Stimulated activated naive B cell treated with anti-CD40 and anti-IgM and Interleukin-4, amounts not matched to agents 10 μg/mL and 1 μg/mL and 100 μg/mL, for 72 hours (primary cell): ENCODE measurements around the gene LRRC8A.
A peak's percentile ranks its signal among the peaks of the same experiment; 100 is the strongest.

Source experiments
- ATAC-seq, 2 donors: fragments of 150-1000 bp; cut with Tn5 transposase; replicated peaks; 2 replicates each; pipeline ENCODE4 v1.10.0; 2021; ENCODE audit warnings: moderate library complexity in 1 of 2
- DNase-seq: peaks from one replicate; pipeline ENCODE4 v3.0.0; 2021
- H3K27ac Mint-ChIP-seq: one replicate; pipeline ENCODE4 v1.8.0; 2022; ENCODE audit warnings: mild to moderate bottlenecking, mixed read lengths
- H3K27me3 Mint-ChIP-seq, 2 donors: one replicate each; pipeline ENCODE4 v1.8.0; 2022; ENCODE audit warnings: mixed read lengths in 2 of 2
- H3K36me3 Mint-ChIP-seq, 2 donors: one replicate each; pipeline ENCODE4 v1.8.0; 2022; ENCODE audit warnings: mixed read lengths in 2 of 2, mild to moderate bottlenecking in 1 of 2
- H3K4me1 Mint-ChIP-seq, 2 donors: one replicate each; pipeline ENCODE4 v1.8.0; 2022; ENCODE audit warnings: mixed read lengths in 2 of 2, mild to moderate bottlenecking in 1 of 2
- H3K4me3 Mint-ChIP-seq, 2 donors: one replicate each; pipeline ENCODE4 v1.8.0; 2022; ENCODE audit warnings: mild to moderate bottlenecking in 2 of 2, mixed read lengths in 2 of 2, moderate library complexity in 1 of 2
- H3K9me3 Mint-ChIP-seq, 2 donors: one replicate each; pipeline ENCODE4 v1.8.0; 2022; ENCODE audit warnings: mixed read lengths in 2 of 2, mild to moderate bottlenecking in 1 of 2

Gene LRRC8A

GRCh38 chr9:128916204-128916603 is 34.3 kb downstream of the LRRC8A start:
- Mint-ChIP-seq H3K36me3 (peaks cover 20 to 36% of the 10 kb centered on the region in 2 donors), H3K27me3 (no peaks in the 10 kb centered on the region), H3K4me1 (peaks cover 7 to 16% of the 10 kb centered on the region in 2 donors), H3K9me3 (no peaks in the 10 kb centered on the region), H3K27ac (no peak overlapping the region), H3K4me3 (no peak overlapping the region)
- DNase-seq (no peak), ATAC-seq (no peak)

- ATAC-seq (no peak), DNase-seq (no peak)
- Mint-ChIP-seq H3K4me3 (no peak overlapping the region), H3K4me1 (peaks cover 7 to 16% of the 10 kb centered on the region in 2 donors), H3K27me3 (no peaks in the 10 kb centered on the region), H3K27ac (peak overlapping the region; percentile 71), H3K9me3 (no peaks in the 10 kb centered on the region), H3K36me3 (peaks cover 20 to 36% of the 10 kb centered on the region in 2 donors)
Measured at GRCh38 chr9:128916745-128917144, 34.8 kb downstream of the LRRC8A start.

- Mint-ChIP-seq H3K9me3 (no peaks in the 10 kb centered on the region), H3K27me3 (no peaks in the 10 kb centered on the region), H3K4me3 (no peak overlapping the region), H3K27ac (peak overlapping the region; percentile 71), H3K36me3 (peaks cover 19 to 36% of the 10 kb centered on the region in 2 donors), H3K4me1 (peaks cover 7 to 11% of the 10 kb centered on the region in 2 donors)
- DNase-seq (no peak), ATAC-seq (no peak)
Measured at GRCh38 chr9:128917151-128917849, 35.4 kb downstream of the LRRC8A start.

- DNase-seq, result no peak
- peak overlapping the region; percentile 9 for H3K27ac Mint-ChIP-seq
- no peaks in the 10 kb centered on the region for H3K9me3 Mint-ChIP-seq
- peaks cover 13 to 27% of the 10 kb centered on the region in 2 donors for H3K36me3 Mint-ChIP-seq
- H3K4me3 Mint-ChIP-seq, result no peak overlapping the region
- no peaks in the 10 kb centered on the region for H3K27me3 Mint-ChIP-seq
- no peak for ATAC-seq
- peaks cover 0 to 10% of the 10 kb centered on the region in 2 donors for H3K4me1 Mint-ChIP-seq
Measured at GRCh38 chr9:128918921-128919320, 37.0 kb downstream of the LRRC8A start.

DNA sequence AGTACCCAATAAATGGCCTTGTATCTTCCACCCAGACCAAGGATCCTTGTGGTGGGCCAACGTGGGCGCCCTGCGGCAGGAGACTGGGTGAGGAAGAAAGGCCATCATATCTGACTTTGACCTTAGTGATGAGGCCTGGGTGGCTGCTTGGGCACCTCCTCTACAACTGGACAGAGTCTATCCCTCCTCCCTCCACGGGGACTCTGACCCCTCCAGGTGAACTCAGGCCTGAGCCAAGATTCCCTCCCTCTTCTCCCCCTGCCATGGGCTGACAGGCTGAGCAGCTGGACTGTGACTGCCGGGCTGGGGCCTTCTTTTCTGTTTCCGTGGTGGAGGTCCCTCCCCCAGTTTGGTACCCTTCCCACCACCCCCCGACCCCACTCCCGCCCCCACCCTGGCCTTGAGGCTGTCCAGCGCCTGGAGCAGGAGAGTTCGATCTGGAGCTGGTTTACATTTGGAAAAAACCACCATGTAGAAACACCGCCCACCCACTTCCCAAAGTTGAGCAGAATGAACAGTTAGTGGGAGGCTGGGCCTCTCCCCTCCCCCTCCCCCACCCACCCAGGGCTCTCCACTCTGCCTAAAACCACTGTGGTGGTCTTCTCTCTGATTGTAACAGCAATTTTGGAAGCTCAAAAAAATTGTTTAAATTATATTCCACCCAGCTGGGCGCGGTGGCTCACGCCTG is 37.6 kb downstream of the LRRC8A start:
- DNase-seq, result no peak
- peaks cover 13 to 27% of the 10 kb centered on the region in 2 donors for H3K36me3 Mint-ChIP-seq
- ATAC-seq, result no peak
- H3K27ac Mint-ChIP-seq, result peak overlapping the region; percentile 9
- peaks cover 0 to 10% of the 10 kb centered on the region in 2 donors for H3K4me1 Mint-ChIP-seq
- H3K4me3 Mint-ChIP-seq, result no peak overlapping the region
- no peaks in the 10 kb centered on the region for H3K27me3 Mint-ChIP-seq
- H3K9me3 Mint-ChIP-seq, result no peaks in the 10 kb centered on the region

DNA sequence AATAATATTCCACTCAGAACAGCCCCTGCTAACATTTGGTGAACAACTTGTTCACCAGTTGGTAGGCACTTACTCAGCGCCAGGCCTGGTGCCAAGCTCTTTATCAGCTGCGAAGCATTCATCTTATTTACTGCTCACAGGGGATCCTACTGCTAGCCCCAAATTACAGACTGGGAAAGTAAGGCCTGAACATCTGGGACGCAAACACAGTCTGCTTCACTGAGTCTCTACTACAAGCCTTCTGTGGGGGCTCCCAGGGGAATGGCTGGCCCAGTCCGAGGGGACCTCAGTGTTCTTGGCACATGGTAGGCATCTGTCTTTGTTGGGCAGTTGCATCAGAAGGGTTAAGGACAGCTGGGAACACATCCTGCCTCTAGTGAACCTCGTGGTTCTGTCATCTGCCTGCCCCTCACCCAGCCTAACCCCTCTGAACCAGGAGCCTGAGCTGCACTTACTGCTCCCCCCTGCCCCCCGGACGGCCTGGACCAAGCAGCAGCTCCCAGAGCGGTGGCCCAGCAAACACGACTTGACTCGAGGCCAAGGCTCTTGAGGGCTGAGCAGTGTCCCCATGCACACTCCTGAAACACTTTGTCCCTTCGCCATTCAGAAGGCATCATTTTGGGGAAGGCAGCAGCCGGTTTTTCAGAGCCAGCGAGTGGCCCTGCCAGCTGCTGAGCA is 38.6 kb downstream of the LRRC8A start, which contains the start of gene PHYHD1:
Gene PHYHD1 (plus strand): TSS at position 602 of the 678 bp plus-strand sequence. CDS start 1,342 bp downstream, outside the sequence.
- H3K4me1 Mint-ChIP-seq, result peaks cover 0 to 9% of the 10 kb centered on the region in 2 donors
- no peaks in the 10 kb centered on the region for H3K9me3 Mint-ChIP-seq
- H3K4me3 Mint-ChIP-seq, result peak within 1 kb of the TSS in 1 of 2 donors; percentile 19
- no peak for ATAC-seq
- no peaks in the 10 kb centered on the region for H3K27me3 Mint-ChIP-seq
- no peak for DNase-seq
- H3K27ac Mint-ChIP-seq, result no peak within 1 kb of the TSS
- peaks cover 13 to 26% of the 10 kb centered on the region in 2 donors for H3K36me3 Mint-ChIP-seq

DNA sequence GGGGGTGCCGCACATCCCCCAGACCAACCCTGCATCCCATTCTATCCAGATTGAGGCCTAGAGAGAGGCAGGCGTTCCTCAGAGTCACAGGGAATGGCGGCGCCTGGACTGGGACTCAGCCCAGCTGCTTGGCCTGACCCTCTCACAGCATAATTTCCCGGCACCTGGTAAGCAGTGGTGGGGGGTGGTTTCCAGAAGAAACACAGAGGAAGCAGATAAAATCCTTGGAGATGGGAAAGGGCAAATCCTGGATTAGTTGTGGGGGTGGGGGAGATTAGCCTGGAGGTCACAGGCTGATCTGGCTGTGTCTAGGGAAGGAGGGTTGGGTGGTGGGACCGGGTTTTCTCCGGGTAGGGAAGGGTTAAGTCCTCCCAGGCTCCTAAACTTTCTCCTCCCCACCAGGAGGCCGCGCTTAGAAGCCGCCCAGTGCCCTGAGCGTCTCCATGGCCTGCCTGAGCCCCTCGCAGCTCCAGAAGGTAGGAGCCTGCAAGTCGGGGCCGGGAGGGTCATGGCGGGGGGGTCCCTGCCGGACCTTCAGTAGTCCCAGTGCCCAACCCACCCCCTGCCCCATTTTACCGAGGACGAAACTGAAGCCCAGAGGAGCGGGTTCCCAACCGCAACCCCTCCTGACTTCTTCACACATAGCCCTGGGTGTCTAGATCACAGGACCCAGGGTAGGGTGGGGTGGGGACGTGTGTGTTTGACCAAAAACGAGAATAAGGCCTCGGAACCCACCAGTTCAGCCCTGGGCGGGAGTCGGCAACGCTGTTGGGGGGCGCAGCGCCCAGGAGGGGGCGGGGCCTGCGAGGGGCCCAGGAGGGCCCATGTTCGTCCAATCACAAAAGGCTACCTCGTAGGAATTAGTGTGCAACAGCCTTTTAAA is 40.2 kb downstream of the LRRC8A start:
- DNase-seq (no peak), ATAC-seq (peak; percentile 33 to 46)
- H3K36me3 Mint-ChIP-seq, result peaks cover 11 to 16% of the 10 kb centered on the region in 2 donors
- peaks cover 3 to 5% of the 10 kb centered on the region in 2 donors for H3K4me1 Mint-ChIP-seq
- H3K27ac Mint-ChIP-seq, result no peak overlapping the region
- H3K27me3 Mint-ChIP-seq, result no peaks in the 10 kb centered on the region
- H3K4me3 Mint-ChIP-seq, result peak overlapping the region in 1 of 2 donors; percentile 25
- no peaks in the 10 kb centered on the region for H3K9me3 Mint-ChIP-seq

DNA sequence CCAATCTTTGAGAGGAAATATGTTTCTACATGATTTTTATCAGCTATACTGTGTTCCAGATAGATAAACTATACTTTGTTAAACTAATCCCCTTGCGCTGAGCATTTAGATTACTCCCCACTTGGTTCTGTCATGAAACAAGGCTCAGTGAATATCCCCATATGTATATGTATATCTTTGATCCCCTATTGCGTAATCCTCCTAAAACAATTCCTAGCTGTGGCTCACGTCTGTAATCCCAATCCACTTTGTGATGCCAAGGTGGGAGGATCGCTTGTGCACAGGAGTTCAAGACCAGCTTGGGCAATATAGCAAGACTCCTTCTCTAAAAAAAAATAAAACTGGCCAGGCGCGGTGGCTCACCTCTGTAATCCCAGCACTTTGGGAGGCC is 41.6 kb downstream of the LRRC8A start:
- Mint-ChIP-seq H3K36me3 (peaks cover 0 to 5% of the 10 kb centered on the region in 2 donors), H3K4me3 (no peak overlapping the region), H3K9me3 (no peaks in the 10 kb centered on the region), H3K27ac (no peak overlapping the region), H3K4me1 (peaks cover 6 to 11% of the 10 kb centered on the region in 2 donors), H3K27me3 (no peaks in the 10 kb centered on the region)
- DNase-seq, result no peak
- ATAC-seq, result no peak

- Mint-ChIP-seq H3K4me3 (no peak overlapping the region), H3K4me1 (peaks cover 6% of the 10 kb centered on the region in 2 donors), H3K27me3 (no peaks in the 10 kb centered on the region), H3K9me3 (no peaks in the 10 kb centered on the region), H3K36me3 (no peaks in the 10 kb centered on the region), H3K27ac (peak overlapping the region; percentile 9)
- peak; percentile 80 to 85 for ATAC-seq
- peak; percentile 8 for DNase-seq
Measured at GRCh38 chr9:128927731-128928411, 45.9 kb downstream of the LRRC8A start.

GRCh38 chr9:128928624-128929023 is 46.7 kb downstream of the LRRC8A start:
- no peak overlapping the region for H3K27ac Mint-ChIP-seq
- H3K27me3 Mint-ChIP-seq, result no peaks in the 10 kb centered on the region
- no peaks in the 10 kb centered on the region for H3K9me3 Mint-ChIP-seq
- H3K4me3 Mint-ChIP-seq, result no peak overlapping the region
- H3K4me1 Mint-ChIP-seq, result peaks cover 6% of the 10 kb centered on the region in 2 donors
- no peak for DNase-seq
- H3K36me3 Mint-ChIP-seq, result no peaks in the 10 kb centered on the region
- no peak for ATAC-seq

DNA sequence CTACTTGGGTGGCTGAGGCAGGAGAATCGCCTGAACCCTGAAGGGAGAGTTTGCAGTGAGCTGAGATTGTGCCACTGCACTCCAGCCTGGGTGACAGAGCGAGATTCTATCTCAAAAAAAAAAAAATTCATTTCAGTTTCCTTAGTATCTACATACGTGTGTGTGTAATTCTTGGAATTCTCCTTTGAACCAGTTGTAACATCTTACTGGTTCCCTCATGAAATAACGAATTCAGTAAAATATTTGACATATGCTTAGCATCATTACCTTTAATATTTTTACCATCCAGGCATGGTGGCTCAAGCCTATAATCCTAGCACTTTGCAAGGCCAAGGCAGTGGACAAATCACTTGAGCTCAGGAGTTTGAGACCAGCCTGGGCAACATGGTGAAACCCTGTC is 47.6 kb downstream of the LRRC8A start:
- H3K4me3 Mint-ChIP-seq, result no peak overlapping the region
- DNase-seq (no peak), ATAC-seq (no peak)
- H3K4me1 Mint-ChIP-seq, result peaks cover 6% of the 10 kb centered on the region in 2 donors
- no peak overlapping the region for H3K27ac Mint-ChIP-seq
- no peaks in the 10 kb centered on the region for H3K27me3 Mint-ChIP-seq
- no peaks in the 10 kb centered on the region for H3K36me3 Mint-ChIP-seq
- H3K9me3 Mint-ChIP-seq, result no peaks in the 10 kb centered on the region

DNA sequence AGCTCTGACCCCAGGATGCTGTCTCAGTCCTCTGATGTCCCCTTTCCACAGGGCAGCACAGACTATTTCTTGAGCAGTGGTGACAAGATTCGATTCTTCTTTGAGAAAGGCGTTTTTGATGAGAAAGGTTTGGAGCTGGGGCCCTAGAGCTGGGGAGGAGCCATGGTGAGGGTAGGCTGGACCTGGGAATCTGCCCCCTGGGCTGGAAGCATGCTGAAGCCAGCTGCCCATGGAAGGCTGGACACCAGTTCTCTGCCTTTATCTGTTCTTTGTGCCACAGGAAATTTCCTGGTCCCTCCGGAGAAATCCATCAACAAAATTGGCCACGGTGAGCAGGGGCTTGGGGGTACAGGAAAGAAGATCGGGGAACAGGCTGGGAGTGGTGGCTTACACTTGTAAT is 51.8 kb downstream of the LRRC8A start:
- Mint-ChIP-seq H3K4me3 (no peak overlapping the region), H3K27ac (no peak overlapping the region), H3K36me3 (no peaks in the 10 kb centered on the region), H3K4me1 (no peaks in the 10 kb centered on the region), H3K27me3 (no peaks in the 10 kb centered on the region), H3K9me3 (no peaks in the 10 kb centered on the region)
- DNase-seq (no peak), ATAC-seq (no peak)

GRCh38 chr9:128936171-128936865 is 54.4 kb downstream of the LRRC8A start:
- Mint-ChIP-seq H3K4me1 (no peaks in the 10 kb centered on the region), H3K9me3 (no peaks in the 10 kb centered on the region), H3K27me3 (no peaks in the 10 kb centered on the region), H3K36me3 (no peaks in the 10 kb centered on the region), H3K27ac (no peak overlapping the region), H3K4me3 (no peak overlapping the region)
- DNase-seq (no peak), ATAC-seq (no peak)
